Liver (tissue), 9 donors: ENCODE data around the gene CFDP1. TPM values are rescaled to one million over a fixed set of nuclear protein-coding genes. Genes with fewer than 3 reads are reported as not detected.

Experiments
- DNase-seq: peaks from one replicate; pipeline ENCODE4 v3.0.0-alpha.2; 2017; ENCODE audit warnings: low spot score
- H3K27ac ChIP-seq, 2 donors: one replicate each; pipeline ENCODE4 v1.7.0; 2013; ENCODE audit warnings: inconsistent platforms in 2 of 2, low read length in 2 of 2, control low read depth in 1 of 2, low read depth in 1 of 2, mild to moderate bottlenecking in 1 of 2
- H3K27me3 ChIP-seq, 4 donors: one replicate each; pipeline versions ENCODE4 v1.6.1 to v1.7.0; 2013; ENCODE audit warnings: low read length in 3 of 4, inconsistent platforms in 1 of 4, mild to moderate bottlenecking in 1 of 4, moderate library complexity in 1 of 4; ENCODE audit not compliant: control insufficient read depth in 4 of 4, insufficient read depth in 4 of 4
- H3K36me3 ChIP-seq, 4 donors: one replicate each; pipeline versions ENCODE4 v1.6.1 to v1.7.0; 2013; ENCODE audit warnings: low read length in 3 of 4, mild to moderate bottlenecking in 3 of 4, low read depth in 1 of 4, moderate library complexity in 1 of 4; ENCODE audit not compliant: control insufficient read depth in 4 of 4, insufficient read depth in 3 of 4
- H3K4me1 ChIP-seq, 4 donors: one replicate each; pipeline versions ENCODE4 v1.6.1 to v1.7.0; 2013; ENCODE audit warnings: low read length in 3 of 4, mild to moderate bottlenecking in 3 of 4, moderate library complexity in 1 of 4; ENCODE audit not compliant: control insufficient read depth in 4 of 4, insufficient read depth in 4 of 4
- H3K4me3 ChIP-seq, 3 donors: one replicate each; pipeline versions ENCODE4 v1.6.1 to v1.7.0; 2013; ENCODE audit warnings: low read length in 3 of 3, control low read depth in 1 of 3, low read depth in 1 of 3, mild to moderate bottlenecking in 1 of 3
- H3K9ac ChIP-seq, 2 donors: one replicate each; pipeline ENCODE4 v1.7.0; 2013; ENCODE audit warnings: low read length in 2 of 2, mild to moderate bottlenecking in 2 of 2, moderate library complexity in 2 of 2, control low read depth in 1 of 2, low read depth in 1 of 2
- H3K9me3 ChIP-seq, 4 donors: one replicate each; pipeline versions ENCODE4 v1.6.1 to v1.7.0; 2013; ENCODE audit warnings: low read length in 3 of 4; ENCODE audit not compliant: control insufficient read depth in 4 of 4
- ATF3 ChIP-seq: IDR thresholded peaks from 2 replicates; pipeline ENCODE4 v1.6.1; 2016; ENCODE audit warnings: antibody characterized with exemption
- CTCF ChIP-seq: fragments of 150-350 bp; IDR thresholded peaks from 2 replicates; pipeline ENCODE4 v1.5.1; 2017; ENCODE audit warnings: improper control_type of control experiment, low read depth, low read length; ENCODE audit not compliant: missing input control
- EGR1 ChIP-seq, 2 donors: IDR thresholded peaks; 2 replicates each; pipeline ENCODE4 v1.6.1; 2016 to 2018; ENCODE audit warnings: antibody characterized with exemption in 2 of 2, low read depth in 2 of 2
- GABPA ChIP-seq, 2 donors: IDR thresholded peaks in 1 of 2; conservative IDR thresholded peaks in 1 of 2; 2 replicates each; pipeline ENCODE4 v1.6.1; 2016; ENCODE audit warnings: antibody characterized with exemption in 2 of 2, mild to moderate bottlenecking in 1 of 2, moderate library complexity in 1 of 2
- HNF4A ChIP-seq, 2 donors: conservative IDR thresholded peaks; 2 replicates each; pipeline ENCODE4 v1.6.1; 2016; ENCODE audit warnings: antibody characterized with exemption in 2 of 2, mild to moderate bottlenecking in 2 of 2
- HNF4G ChIP-seq: IDR thresholded peaks from 2 replicates; pipeline ENCODE4 v1.6.1; 2016; ENCODE audit warnings: antibody characterized with exemption
- JUND ChIP-seq, 2 donors: IDR thresholded peaks; 2 replicates each; pipeline ENCODE4 v1.6.1; 2016; ENCODE audit warnings: antibody characterized with exemption in 2 of 2
- MAX ChIP-seq: IDR thresholded peaks from 2 replicates; pipeline ENCODE4 v1.6.1; 2016; ENCODE audit warnings: antibody characterized with exemption
- NR2F2 ChIP-seq: IDR thresholded peaks from 2 replicates; pipeline ENCODE4 v1.6.1; 2016; ENCODE audit warnings: antibody characterized with exemption
- RXRA ChIP-seq, 2 donors: IDR thresholded peaks; 2 replicates each; pipeline ENCODE4 v1.6.1; 2017 to 2018; ENCODE audit warnings: antibody characterized with exemption in 2 of 2, mild to moderate bottlenecking in 1 of 2
- YY1 ChIP-seq: IDR thresholded peaks from 2 replicates; pipeline ENCODE4 v1.6.1; 2016; ENCODE audit warnings: antibody characterized with exemption, mild to moderate bottlenecking
- ZBTB33 ChIP-seq: IDR thresholded peaks from 2 replicates; pipeline ENCODE4 v1.6.1; 2016; ENCODE audit warnings: antibody characterized with exemption
- WGBS: extraction: QIAGEN DNeasy Blood & Tissue Kit; methylation state at CpG from one replicate; pipeline ENCODE4 v1.1.7; 2013; 5-methylcytosine and 5-hydroxymethylcytosine counted together
- polyA plus RNA-seq, 2 donors: library from polyadenylated mRNA; stranded (reverse) in 1 of 2; unstranded in 1 of 2; fragments of 200-250 nt in 1 of 2; fragments of >200 nt in 1 of 2; fragmentation: Nextera tagmentation in 1 of 2; extraction: Ambion mirVana in 1 of 2; gene quantifications; one replicate each; pipeline versions ENCODE4 v1.2.1 to v1.2.3, GENCODE V29; 2013 to 2015
- total RNA-seq, 2 donors: library from RNA; depleted of rRNA; stranded (reverse); fragments of >200 nt; gene quantifications; one replicate each; pipeline ENCODE4 v1.2.3, GENCODE V29; 2014
- TF ChIP-seq, protein P1 (sequence below): IDR thresholded peaks from 2 replicates; pipeline ENCODE4 v1.6.1; 2016; ENCODE audit warnings: antibody characterized with exemption, mild to moderate bottlenecking
- donor health status: healthy.
- donor health status: healthy.
- donor health status: healthy.
- donor health status: healthy.
- donor health status: healthy.

The CFDP1 gene
- total and polyA plus RNA-seq, 4 donors, result 20.5 to 49.2 (median 33.9) TPM

- no peak overlapping the region for H3K9ac ChIP-seq
- H3K4me3 ChIP-seq, result no peak overlapping the region
- H3K27ac ChIP-seq, result no peak overlapping the region
These were observed 117.6 kb downstream of the CFDP1 start for GRCh38 chr16:75315539-75316306.

GRCh38 chr16:75312875-75313274 lies 120.4 kb downstream of the CFDP1 start:
- Histone ChIP-seq H3K9me3 (no peaks in the 10 kb centered on the region), H3K4me3 (no peak overlapping the region), H3K27ac (no peak overlapping the region), H3K4me1 (peaks cover 0 to 4% (median 1%) of the 10 kb centered on the region in 4 donors), H3K27me3 (no peaks in the 10 kb centered on the region), H3K36me3 (no peaks in the 10 kb centered on the region), H3K9ac (no peak overlapping the region)
- WGBS, result 94% methylated on average over 4 of the region's 4 CpGs
- TF ChIP-seq ATF3 (no peak), EGR1 (IDR thresholded peaks at IDR 0.05; ENCODE audit: low read depth in 2 of 2) (no peak), YY1 (no peak), HNF4G (no peak), RXRA (IDR thresholded peaks at IDR 0.05) (no peak), MAX (no peak), CTCF (no peak), ZBTB33 (no peak), JUND (IDR thresholded peaks at IDR 0.05) (no peak), NR2F2 (no peak), GABPA (IDR thresholded peaks at IDR 0.05 in 1 of 2, conservative IDR thresholded peaks at IDR 0.05 in 1 of 2) (no peak)
- TF ChIP-seq, protein P1, sequence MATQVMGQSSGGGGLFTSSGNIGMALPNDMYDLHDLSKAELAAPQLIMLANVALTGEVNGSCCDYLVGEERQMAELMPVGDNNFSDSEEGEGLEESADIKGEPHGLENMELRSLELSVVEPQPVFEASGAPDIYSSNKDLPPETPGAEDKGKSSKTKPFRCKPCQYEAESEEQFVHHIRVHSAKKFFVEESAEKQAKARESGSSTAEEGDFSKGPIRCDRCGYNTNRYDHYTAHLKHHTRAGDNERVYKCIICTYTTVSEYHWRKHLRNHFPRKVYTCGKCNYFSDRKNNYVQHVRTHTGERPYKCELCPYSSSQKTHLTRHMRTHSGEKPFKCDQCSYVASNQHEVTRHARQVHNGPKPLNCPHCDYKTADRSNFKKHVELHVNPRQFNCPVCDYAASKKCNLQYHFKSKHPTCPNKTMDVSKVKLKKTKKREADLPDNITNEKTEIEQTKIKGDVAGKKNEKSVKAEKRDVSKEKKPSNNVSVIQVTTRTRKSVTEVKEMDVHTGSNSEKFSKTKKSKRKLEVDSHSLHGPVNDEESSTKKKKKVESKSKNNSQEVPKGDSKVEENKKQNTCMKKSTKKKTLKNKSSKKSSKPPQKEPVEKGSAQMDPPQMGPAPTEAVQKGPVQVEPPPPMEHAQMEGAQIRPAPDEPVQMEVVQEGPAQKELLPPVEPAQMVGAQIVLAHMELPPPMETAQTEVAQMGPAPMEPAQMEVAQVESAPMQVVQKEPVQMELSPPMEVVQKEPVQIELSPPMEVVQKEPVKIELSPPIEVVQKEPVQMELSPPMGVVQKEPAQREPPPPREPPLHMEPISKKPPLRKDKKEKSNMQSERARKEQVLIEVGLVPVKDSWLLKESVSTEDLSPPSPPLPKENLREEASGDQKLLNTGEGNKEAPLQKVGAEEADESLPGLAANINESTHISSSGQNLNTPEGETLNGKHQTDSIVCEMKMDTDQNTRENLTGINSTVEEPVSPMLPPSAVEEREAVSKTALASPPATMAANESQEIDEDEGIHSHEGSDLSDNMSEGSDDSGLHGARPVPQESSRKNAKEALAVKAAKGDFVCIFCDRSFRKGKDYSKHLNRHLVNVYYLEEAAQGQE, result no peak
- DNase-seq, result no peak

More at GRCh38 chr16:75315539-75316306, 117.6 kb downstream of the CFDP1 start:
- Histone ChIP-seq H3K4me1 (peaks cover 0 to 11% (median 1%) of the 10 kb centered on the region in 4 donors), H3K27me3 (no peaks in the 10 kb centered on the region), H3K9me3 (no peaks in the 10 kb centered on the region), H3K36me3 (no peaks in the 10 kb centered on the region)
- no peak for DNase-seq
- 98% methylated on average over 6 of the region's 6 CpGs for WGBS
- no peak for TF ChIP-seq HNF4A (conservative IDR thresholded peaks at IDR 0.05)
